Esophagus squamous epithelium (tissue), 5 donors: ENCODE results near the gene FRMPD4. TPM values are rescaled to one million over a fixed set of nuclear protein-coding genes. Genes with fewer than 3 reads are reported as not detected.

Experiments used
- DNase-seq: peaks from one replicate; lab custom pipeline; 2025; lab: John Stamatoyannopoulos, UW
- H3K27ac ChIP-seq, 4 donors: fragments of 200-600 bp; sonication (generic); one replicate each; pipeline ENCODE4 v1.5.1; 2016 to 2019; ENCODE audit warnings: mild to moderate bottlenecking in 1 of 4
- H3K27me3 ChIP-seq, 4 donors: fragments of 200-600 bp; sonication (generic); 1 replicate in 3 of 4; 2 replicates in 1 of 4; pipeline versions ENCODE4 v1.5.1 to v1.6.0; 2017 to 2021; ENCODE audit warnings: antibody characterized with exemption in 1 of 4
- H3K36me3 ChIP-seq, 3 donors: fragments of 200-600 bp; sonication (generic); one replicate each; pipeline ENCODE4 v1.5.1; 2016 to 2019
- H3K4me1 ChIP-seq, 3 donors: fragments of 200-600 bp; sonication (generic); one replicate each; pipeline ENCODE4 v1.5.1; 2017 to 2019
- H3K4me3 ChIP-seq, 4 donors: fragments of 200-600 bp; sonication (generic); 1 replicate in 3 of 4; 2 replicates in 1 of 4; pipeline ENCODE4 v1.5.1; 2016 to 2019; ENCODE audit warnings: mild to moderate bottlenecking in 2 of 4, moderate library complexity in 1 of 4
- H3K9me3 ChIP-seq, 3 donors: fragments of 200-600 bp; sonication (generic); one replicate each; pipeline ENCODE4 v1.5.1; 2016 to 2019
- CTCF ChIP-seq, 6 experiments: fragments of 450-650 bp in 4 of 6; fragments of 200-600 bp in 2 of 6; sonication (generic) in 2 of 6; IDR thresholded peaks; one replicate each; pipeline ENCODE4 v1.5.1; 2016 to 2019; ENCODE audit warnings: antibody characterized with exemption in 6 of 6, mild to moderate bottlenecking in 4 of 6, moderate library complexity in 4 of 6
- POLR2A ChIP-seq, 4 donors: fragments of 450-650 bp; IDR thresholded peaks; one replicate each; pipeline ENCODE4 v1.6.1; 2017; ENCODE audit warnings: antibody characterized with exemption in 4 of 4, mild to moderate bottlenecking in 4 of 4, moderate library complexity in 3 of 4
- WGBS, 2 donors: methylation state at CpG; one replicate each; pipeline ENCODE4 v1.1.5; 2018; 5-methylcytosine and 5-hydroxymethylcytosine counted together
- intact Hi-C: fragments of 100-400 bp; cut with DNase I; formaldehyde crosslinking; loops from one replicate; pipeline ENCODE4 v1.15.0; 2022
- total RNA-seq, 4 donors: library from RNA; depleted of rRNA; stranded (reverse); fragments of >200 nt; gene quantifications; one replicate each; pipeline ENCODE4 v1.1.0, GENCODE V29; 2016
- donor health status: DM: yes; HTN: yes; CAD: no.

The FRMPD4 gene
- total RNA-seq, 4 donors from 2014 or later: under 0.01 to 0.06 TPM; not detected in 2

GRCh38 chrX:12686331-12686730, 548.1 kb downstream of the FRMPD4 start:
- no peaks in the 10 kb centered on the region for H3K27me3 ChIP-seq
- H3K4me3 ChIP-seq: no peak overlapping the region
- H3K36me3 ChIP-seq: no peaks in the 10 kb centered on the region
- TF ChIP-seq CTCF (IDR thresholded peaks at IDR 0.05): no peak
- no peak for TF ChIP-seq POLR2A (IDR thresholded peaks at IDR 0.05)
- intact Hi-C loops: no loop called here
- H3K4me1 ChIP-seq: no peaks in the 10 kb centered on the region
- H3K9me3 ChIP-seq: no peaks in the 10 kb centered on the region
- H3K27ac ChIP-seq: no peak overlapping the region
- no peak for DNase-seq

- Histone ChIP-seq H3K27ac (no peak overlapping the region), H3K9me3 (no peaks in the 10 kb centered on the region), H3K4me1 (no peaks in the 10 kb centered on the region), H3K36me3 (no peaks in the 10 kb centered on the region), H3K4me3 (no peak overlapping the region), H3K27me3 (no peaks in the 10 kb centered on the region)
- WGBS, 2 donors: 89 to 97% methylated on average over 3 of the region's 3 CpGs
- TF ChIP-seq POLR2A (IDR thresholded peaks at IDR 0.05): no peak
- no peak for TF ChIP-seq CTCF (IDR thresholded peaks at IDR 0.05)
- DNase-seq: no peak
- intact Hi-C loops: no loop called here
Measured at GRCh38 chrX:12690646-12691045, 552.4 kb downstream of the FRMPD4 start.

GRCh38 chrX:12693754-12694153, 555.5 kb downstream of the FRMPD4 start:
- Histone ChIP-seq H3K27ac (no peak overlapping the region), H3K4me3 (no peak overlapping the region), H3K36me3 (no peaks in the 10 kb centered on the region), H3K27me3 (no peaks in the 10 kb centered on the region), H3K9me3 (no peaks in the 10 kb centered on the region), H3K4me1 (no peaks in the 10 kb centered on the region)
- TF ChIP-seq CTCF (IDR thresholded peaks at IDR 0.05) (no peak), POLR2A (IDR thresholded peaks at IDR 0.05) (no peak)
- no peak for DNase-seq
- intact Hi-C loops: no loop called here
- WGBS, 2 donors: 56% methylated on average over 2 of the region's 2 CpGs; no CpG with 5 or more reads in 1 of the 2 donors

- H3K4me3 ChIP-seq: no peak overlapping the region
- H3K36me3 ChIP-seq: no peaks in the 10 kb centered on the region
- no peak overlapping the region for H3K27ac ChIP-seq
- no peak for TF ChIP-seq POLR2A (IDR thresholded peaks at IDR 0.05)
- TF ChIP-seq CTCF (IDR thresholded peaks at IDR 0.05): no peak
- intact Hi-C loops: no loop called here
- 48 to 55% methylated on average over 3 to 4 of the region's 4 CpGs for WGBS, 2 donors
- no peaks in the 10 kb centered on the region for H3K9me3 ChIP-seq
- H3K27me3 ChIP-seq: no peaks in the 10 kb centered on the region
- H3K4me1 ChIP-seq: no peaks in the 10 kb centered on the region
- DNase-seq: no peak
Measured at GRCh38 chrX:12700745-12701144, 562.5 kb downstream of the FRMPD4 start.

GRCh38 chrX:12701628-12702027, 563.4 kb downstream of the FRMPD4 start:
- no peaks in the 10 kb centered on the region for H3K27me3 ChIP-seq
- intact Hi-C loops: no loop called here
- no peak for DNase-seq

More at GRCh38 chrX:12701628-12702027, 563.4 kb downstream of the FRMPD4 start:
- no peaks in the 10 kb centered on the region for H3K4me1 ChIP-seq
- no peak overlapping the region for H3K4me3 ChIP-seq
- WGBS, 2 donors: 18 to 19% methylated on average over 4 to 14 of the region's 18 CpGs
- H3K9me3 ChIP-seq: no peaks in the 10 kb centered on the region
- H3K27ac ChIP-seq: no peak overlapping the region
- H3K36me3 ChIP-seq: no peaks in the 10 kb centered on the region
- peak; percentile 24 to 67 (median 48) for TF ChIP-seq CTCF (IDR thresholded peaks at IDR 0.05)
- no peak for TF ChIP-seq POLR2A (IDR thresholded peaks at IDR 0.05)
